GM21619 (cell line): ENCODE results near the gene BOLA2B.
A peak's percentile ranks its signal among the peaks of the same experiment; 100 is the strongest.
"Not testable (repeated sequence)": the region's sequence is repeated elsewhere in the genome, so short reads cannot be mapped to it uniquely, and the experiment has no call there.

Experiments used
- ATAC-seq: cut with Tn5 transposase; IDR thresholded peaks from one replicate; pipeline ENCODE4 v1.9.1; 2021; ENCODE audit not compliant: unreplicated experiment

Gene BOLA2B

DNA sequence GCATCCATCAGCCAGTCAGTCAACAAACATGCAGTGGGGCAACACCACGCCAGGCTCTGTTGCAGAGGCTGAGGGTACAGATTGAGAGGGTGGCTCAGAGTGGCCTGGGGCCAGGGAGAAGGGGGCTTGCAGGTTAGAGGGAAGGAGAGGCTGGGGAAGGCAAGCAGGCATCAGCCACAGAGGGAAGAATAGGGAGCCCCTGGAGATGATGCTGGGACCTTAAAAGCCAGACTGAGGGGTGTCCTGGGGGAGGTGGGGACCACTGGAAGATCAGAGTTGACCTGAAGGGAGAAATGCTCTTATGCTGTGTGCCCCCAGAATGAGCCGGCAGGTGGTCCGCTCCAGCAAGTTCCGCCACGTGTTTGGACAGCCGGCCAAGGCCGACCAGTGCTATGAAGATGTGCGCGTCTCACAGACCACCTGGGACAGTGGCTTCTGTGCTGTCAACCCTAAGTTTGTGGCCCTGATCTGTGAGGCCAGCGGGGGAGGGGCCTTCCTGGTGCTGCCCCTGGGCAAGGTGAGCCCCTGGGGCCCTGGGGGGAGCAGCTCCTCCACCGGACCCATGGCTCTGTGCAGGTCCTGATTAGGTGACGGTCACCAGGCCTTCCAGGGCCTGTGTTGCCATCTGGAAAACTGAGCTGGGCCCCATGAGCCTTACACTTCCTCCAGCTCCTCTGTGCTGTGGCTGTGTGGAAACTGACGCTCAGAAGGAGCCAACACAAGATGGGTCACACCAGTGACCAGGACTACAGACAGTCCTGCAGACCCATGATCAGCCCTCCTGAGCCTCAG lies 8.4 kb downstream of the BOLA2B start:
- ATAC-seq = no peak

DNA sequence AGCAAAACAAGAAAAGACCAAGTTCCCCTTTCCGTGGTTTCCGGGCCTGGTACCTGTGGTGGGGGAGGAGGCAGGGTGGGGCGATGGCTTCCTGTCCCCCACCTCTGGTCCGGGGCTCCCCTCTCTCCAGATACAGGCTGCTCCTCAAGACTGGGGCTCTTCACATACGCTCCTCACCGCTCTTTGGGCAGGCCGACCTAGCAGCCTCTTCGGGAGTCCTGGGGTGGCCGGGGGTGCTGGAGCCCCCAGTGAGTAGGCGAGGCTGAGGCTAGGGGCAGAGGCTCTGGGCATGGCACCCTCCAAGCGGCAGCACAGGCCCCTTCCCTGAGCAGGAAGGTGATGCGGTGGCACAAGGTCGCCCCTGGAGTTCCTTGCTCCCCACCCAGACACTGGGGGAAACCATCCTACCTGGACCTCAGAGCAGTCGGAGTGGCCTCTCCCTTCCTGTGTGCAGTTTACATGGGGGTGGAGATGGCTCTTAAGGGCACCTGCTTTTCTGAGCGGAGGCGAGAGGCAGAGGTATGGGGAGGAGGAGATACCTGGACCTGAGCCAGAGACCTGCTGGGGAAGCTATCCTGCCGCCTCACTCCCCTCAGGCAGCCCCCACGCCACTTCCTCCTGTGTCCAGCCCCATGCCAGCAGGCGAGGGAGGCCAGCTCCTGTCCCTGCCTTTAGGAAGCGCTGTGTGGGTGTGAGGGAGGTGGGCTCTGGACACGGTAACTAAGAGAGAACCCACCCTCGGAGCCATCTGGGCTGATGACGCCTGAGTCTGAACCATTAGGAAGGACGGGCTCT lies 9.2 kb downstream of the BOLA2B start:
- ATAC-seq = peak; percentile 40

DNA sequence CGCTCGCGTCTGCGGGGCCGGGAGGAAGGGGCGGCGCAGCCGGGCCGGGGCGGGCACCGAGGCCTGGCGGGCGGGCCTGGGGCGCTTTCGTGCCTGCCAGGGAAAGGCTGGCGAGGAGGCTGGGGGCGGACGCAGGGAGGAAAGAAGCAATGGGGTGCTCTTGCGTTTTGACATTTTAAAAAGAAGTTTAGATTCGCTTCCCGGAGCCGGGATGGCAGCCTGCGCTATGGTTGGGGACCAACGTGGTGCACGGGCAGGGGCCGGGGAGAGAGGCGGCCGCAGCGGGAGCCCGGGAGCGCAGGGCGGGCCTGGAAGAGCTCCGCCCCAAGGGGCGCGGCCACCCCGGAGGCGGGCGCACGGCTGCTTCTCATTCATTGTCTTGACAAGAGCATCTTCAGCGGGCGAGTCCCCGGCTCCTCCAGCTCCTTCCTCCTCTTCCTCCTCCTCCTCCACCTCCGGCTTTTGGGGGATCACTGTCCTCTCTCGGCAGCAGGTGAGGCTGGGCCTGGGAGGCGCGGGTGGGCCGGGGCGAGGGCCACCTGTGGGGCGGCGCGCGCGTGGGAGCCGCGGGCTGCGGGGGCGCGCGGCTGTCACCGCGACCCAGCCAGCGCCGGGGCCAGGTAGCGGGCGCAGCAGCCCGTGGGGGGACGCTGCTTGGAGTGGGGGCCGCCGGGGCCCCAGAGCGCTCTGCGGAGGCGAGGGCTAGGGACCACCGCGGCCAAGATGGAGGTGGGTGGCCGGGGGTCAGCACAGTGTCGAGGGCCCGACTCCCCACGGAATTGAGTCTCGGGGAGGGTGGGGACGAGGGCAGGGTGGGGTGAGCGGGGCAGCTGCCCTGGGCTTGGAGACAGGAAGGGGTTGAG lies 10.0 kb downstream of the BOLA2B start, which contains the start of gene CORO1A:
Gene CORO1A (plus strand): TSS at position 370 of the 863 bp plus-strand sequence. CDS start 1,608 bp downstream, outside the sequence.
- ATAC-seq = peak; percentile 42

DNA sequence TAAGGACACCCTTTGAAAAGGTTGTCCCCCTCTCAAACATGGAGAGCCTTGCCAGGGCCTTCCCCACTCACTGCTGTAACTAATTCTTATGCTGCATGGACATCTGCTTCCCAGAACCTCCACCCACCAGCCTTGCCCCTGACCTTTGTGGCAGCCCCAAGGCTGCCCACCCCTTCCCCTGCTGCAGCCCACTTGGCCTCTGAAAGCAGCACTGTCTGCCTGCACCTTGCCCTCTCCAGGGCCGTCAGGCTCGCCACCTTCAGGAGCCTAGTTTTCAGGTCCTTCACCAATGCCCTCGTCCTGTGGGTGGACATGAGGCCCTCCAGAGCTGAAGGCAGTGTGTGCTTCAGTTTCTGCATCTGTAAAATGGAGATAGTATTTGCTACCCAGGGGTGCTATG lies 12.7 kb downstream of the BOLA2B start:
- no peak for ATAC-seq

DNA sequence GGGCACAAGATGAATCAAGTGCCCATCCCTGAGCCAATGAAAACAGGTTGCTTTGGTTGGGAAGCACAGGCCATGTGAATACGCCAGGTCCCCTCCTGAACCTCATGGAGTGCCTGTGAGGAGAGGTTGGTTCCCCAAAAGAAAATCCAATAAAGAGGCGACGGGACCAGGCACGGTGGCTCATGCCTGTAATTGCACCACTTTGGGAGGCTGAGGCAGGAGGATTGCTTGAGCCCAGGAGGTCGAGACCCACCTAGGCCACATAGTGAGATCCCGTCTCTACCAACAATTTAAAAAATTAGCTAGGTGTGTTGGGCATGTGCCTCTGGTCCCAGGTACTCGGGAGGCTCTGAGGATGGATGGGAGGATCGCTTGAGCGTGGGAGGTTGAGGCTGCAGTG lies 13.5 kb downstream of the BOLA2B start:
- ATAC-seq = no peak

DNA sequence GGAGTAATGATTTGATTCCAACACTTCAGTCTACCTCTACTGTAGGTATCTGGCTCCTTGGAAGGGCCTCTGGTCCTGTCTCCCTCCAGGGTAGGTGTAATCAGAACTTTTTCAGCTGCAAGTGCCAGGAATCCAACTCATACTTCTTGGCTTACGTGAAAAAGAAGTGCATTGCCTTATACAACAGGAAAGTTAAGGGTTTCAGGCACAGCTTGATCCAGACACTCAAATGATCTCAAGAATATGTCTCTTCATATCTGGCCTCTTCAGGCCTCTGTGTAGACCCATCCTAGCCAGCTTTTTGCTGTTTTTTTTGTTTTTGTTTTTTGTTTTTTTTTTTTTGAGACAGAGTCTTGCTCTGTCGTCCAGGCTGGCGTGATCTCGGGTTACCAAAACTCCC lies 14.3 kb downstream of the BOLA2B start:
- no peak for ATAC-seq

DNA sequence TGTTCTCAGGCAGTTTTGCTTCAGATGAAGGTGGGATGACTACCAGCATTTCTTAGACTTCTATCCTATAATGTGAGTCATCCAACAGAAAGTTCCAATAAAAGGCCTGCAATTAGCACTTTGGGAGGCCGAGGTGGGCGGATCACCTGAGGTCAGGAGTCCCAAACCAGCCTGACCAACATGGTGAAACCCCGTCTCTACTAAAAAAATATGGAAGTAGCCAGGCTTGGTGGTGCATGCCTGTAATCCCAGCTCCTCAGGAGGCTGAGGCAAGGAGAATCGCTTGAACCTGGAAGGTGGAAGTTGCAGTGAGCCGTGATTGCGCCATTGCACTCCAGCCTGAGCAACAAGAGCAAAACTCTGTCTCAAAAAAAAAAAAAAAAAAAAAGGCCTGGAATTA lies 16.6 kb downstream of the BOLA2B start:
- not testable (repeated sequence) for ATAC-seq

DNA sequence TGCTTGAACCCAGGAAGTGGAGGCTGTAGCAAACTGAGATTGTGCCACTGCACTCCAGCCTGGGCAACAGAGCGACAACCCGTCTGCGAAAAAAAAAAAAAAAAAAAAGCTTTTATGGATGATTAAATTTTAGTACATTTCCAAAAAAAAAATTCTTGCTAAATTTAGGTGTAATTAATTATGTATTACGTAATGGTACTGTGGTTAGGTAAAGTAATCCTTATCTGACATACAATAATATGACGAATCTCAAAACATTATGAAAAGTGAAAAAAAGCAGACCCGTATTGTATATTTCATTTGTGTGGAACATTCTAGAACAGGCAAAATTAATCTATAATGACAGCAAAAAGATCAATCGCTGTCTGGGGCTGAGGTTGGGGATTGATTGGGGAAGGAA lies 20.4 kb downstream of the BOLA2B start:
- ATAC-seq = no peak

DNA sequence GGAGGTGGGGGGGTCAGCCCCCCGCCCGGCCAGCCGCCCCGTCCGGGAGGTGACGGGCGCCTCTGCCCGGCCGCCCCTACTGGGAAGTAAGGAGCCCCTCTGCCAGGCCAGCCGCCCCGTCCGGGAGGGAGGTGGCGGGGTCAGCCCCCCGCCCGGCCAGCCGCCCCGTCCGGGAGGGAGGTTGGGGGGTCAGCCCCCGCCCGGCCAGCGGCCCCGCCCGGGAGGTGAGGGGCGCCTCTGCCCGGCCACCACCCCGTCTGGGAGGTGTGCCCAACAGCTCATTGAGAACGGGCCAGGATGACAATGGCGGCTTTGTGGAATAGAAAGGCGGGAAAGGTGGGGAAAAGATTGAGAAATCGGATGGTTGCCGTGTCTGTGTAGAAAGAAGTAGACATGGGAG lies 23.3 kb downstream of the BOLA2B start:
- ATAC-seq = not testable (repeated sequence)

DNA sequence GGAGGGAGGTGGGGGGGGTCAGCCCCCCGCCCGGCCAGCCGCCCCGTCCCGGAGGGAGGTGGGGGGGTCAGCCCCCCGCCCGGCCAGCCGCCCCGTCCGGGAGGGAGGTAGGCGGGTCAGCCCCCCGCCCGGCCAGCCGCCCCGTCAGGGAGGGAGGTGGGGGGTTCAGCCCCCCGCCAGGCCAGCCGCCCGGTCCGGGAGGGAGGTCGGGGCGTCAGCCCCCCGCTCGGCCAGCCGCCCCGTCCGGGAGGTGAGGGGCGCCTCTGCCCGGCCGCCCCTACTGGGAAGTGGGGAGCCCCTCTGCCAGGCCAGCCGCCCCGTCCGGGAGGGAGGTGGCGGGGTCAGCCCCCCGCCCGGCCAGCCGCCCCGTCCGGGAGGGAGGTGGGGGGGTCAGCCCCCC lies 24.1 kb downstream of the BOLA2B start:
- ATAC-seq = not testable (repeated sequence)

DNA sequence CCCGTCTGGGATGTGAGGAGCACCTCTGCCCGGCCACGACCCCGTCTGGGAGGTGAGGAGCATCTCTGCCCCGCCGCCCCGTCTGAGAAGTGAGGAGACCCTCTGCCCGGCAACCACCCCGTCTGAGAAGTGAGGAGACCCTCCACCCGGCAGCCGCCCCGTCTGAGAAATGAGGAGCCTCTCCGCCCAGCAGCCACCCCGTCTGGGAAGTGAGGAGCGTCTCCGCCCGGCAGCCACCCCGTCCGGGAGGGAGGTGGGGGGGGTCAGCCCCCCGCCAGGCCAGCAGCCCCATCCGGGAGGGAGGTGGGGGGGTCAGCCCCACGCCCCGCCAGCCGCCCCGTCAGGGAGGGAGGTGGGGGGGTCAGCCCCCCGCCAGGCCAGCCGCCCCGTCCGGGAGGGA lies 24.7 kb downstream of the BOLA2B start:
- ATAC-seq = not testable (repeated sequence)

DNA sequence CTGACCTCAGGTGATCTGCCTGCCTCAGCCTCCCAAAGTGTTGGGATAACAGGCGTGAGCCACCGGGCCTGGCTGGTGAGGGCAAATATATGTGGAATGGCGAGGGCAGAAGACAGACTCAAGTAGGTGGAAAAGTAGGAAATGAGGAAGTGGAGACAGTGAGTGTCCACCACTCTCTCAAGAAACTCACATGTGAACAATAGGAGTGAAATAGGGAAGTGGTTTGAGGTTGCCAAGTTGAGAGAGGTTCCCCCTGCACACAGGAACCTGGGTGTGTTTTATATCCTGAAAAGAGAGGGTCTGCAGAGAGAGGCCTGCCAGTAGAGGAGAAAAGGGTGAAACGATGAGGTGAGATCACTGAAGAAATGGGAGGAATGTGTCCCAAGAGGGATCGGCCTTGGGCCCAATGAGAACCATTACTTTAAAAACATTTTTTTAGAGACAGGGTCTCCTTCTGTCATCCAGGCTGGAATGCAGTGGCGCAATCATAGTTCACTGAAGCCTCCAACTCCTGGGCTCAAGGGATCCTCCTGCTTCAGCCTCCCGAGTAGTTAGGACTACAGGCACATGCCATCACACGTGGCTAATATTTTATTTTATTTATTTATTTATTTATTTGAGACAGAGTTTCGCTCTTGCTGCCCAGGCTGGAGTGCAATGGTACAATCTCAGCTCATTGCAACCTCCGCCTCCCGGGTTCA lies 27.1 kb downstream of the BOLA2B start:
- peak; percentile 64 for ATAC-seq

DNA sequence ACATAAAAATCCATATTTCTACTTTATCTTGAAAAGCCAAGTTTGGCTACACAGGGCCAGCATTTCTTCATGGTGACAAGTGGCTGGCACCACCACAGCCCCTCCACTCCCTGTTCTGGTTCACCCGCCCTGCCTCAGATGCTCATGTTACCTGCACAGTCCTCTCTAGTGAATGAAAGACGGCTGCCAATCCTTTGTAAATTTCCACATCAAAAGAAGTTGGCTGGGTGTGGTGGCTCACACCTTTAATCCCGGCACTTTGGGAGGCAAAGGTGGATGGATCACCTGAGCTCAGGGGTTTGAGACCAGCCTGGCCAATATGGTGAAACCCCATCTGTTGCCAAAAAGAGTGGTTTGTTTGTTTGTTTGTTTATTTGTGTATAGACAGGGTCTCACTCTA lies 29.9 kb downstream of the BOLA2B start:
- ATAC-seq = no peak

DNA sequence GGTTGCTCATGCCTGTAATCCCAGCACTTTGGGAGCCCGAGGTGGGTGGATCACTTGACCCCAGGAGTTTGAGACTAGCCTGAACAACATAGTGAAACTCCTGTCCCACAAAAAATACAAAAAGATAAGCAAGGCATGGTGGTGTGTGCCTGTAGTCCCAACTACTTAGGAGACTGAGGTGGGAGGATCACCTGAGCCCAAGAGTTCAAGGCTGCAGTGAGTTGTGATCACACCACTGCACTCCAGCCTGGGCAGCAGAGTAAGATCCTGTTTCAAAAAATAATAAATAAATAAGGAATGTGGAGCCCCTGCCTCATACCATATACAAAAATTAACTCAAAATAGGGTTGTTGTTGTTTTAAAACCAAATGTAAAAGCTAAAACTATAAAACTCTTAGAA lies 36.3 kb downstream of the BOLA2B start:
- ATAC-seq = no peak

DNA sequence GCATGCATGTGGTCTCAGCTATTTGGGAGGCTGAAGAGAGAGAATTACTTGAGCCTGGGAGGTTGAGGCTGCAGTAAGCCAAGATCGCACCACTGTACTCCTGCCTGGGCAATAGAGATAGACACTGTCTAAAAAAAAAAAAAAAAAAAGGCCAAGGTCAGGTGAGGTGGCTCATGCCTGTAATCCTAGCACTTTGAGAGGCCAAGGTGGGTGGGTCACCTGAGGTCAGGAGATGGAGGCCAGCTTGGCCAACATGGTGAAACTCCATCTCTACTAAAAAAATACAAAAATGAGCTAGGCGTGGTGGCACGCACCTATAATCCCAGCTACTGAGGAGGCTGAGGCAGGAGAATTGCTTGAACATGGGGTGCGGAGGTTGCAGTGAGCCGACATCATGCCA lies 38.3 kb downstream of the BOLA2B start:
- ATAC-seq = no peak

DNA sequence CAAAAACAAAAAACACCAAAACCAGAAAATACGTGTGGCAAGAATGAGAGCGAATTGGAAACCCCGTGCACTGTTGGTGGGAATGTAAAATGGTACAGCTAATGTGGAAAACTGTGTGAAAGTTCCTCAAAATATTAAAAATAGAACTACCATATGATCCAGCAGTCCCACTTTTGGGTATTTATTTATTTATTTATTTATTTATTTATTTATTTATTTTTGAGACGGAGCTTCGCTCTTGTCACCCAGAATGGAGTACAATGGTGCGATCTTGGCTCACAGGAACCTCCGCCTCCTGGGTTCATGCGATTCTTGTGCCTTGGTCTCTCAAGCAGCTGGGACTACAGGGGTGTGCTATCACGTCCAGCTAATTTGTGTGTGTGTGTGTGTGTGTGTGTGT lies 40.9 kb downstream of the BOLA2B start:
- no peak for ATAC-seq

DNA sequence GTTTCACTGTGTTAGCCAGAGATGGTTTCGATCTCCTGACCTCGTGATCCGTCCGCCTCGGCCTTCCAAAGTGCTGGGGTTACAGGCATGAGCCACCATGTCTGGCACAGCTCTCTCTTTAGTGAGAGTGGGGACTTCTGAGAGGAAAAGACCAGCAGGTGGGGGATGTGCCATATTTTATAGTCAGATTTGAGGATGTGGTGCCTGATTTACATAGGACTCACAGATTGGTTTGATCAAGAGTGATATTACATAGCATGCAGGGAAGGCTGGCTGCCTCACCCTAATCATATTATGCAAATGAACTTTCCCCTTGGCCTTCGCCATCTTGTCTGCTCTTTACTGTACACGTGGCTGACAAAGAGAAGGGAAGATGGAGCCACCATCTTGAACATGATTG lies 42.4 kb downstream of the BOLA2B start:
- no peak for ATAC-seq

DNA sequence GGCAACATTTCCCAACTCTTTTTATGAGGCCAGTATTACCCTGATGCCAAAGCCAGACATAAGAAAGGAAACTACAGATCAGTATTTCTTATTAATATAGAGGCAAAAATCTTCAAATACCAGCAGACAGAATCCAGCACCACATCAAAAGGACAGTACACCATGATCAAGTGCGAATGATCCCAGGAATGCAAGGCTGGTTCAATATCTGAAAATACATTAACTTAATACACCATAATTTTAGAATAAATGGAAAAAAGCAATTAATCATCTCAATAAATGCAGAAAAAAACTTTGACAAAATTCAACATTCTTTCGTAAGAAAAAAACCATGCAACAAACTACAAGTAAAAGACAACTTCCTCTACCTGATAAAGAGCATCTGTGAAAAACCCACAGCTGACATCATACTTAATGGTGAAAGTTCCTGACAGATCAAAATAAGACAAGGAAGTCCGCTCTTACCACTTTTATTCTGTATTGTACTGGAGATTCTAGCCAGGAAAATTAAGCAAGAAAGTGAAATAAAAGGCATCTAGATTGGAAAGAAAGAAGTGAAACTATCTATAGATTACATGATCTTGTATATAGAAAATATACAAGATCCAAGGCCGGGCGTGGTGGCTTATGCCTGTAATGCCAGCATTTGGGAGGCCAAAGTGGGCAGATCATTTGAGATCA lies 44.1 kb downstream of the BOLA2B start:
- ATAC-seq = no peak

DNA sequence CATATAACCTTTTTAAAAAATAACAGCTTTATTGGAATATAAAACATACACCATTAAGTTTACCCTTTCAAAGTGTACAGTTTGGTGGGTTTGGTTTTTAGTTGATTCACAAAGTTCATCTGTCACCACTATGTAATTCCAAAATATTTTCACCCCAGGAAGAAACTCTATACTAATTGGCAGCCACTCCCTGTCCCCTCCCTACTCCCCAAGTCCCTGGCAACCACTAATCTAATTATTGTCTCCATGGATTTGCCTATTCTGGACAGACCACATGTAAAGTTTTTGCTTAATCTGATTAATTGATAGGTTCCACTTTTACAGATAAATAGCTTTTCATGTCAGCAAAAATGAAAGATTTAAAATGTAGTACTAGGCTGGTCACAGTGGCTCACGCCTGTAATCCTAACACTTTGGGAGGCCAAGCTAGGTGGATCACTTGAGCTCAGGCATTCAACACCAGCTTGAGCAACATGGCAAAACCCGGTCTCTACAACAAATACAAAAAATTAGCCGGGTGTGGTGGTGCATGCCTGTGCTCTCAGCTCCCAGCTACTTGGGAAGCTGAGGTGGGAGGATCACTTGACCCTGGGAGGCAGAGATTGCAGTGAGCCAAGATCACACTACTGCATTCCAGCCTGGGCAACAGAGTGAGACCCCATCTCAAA lies 45.5 kb downstream of the BOLA2B start:
- ATAC-seq = no peak

DNA sequence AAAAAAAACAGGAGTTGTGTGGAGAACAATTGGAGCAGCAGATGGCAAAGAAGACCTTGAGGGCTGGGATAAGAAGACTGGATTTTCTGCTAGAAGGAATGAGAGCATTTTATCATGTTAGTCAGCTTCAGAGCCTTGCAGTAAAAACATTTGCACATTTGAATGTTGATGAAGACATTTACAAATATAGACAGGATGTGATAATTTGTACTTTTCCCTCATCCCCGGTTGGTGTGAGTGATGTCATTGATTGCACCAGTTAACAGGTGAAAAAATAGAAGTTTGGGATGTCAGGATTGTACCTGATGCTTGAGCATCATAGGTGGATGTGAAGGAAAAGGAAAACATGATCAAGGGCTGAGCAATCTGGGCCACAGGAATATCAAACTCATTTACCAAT lies 47.8 kb downstream of the BOLA2B start:
- ATAC-seq = no peak
